Kidney glomerular epithelial cell (primary cell): Measurements from ENCODE around the gene COPZ2.
"Not testable (repeated sequence)": the region's sequence is repeated elsewhere in the genome, so short reads cannot be mapped to it uniquely, and the experiment has no call there.

ENCODE experiments used
- DNase-seq: peaks from one replicate; lab custom pipeline; 2025; lab: John Stamatoyannopoulos, UW

COPZ2 gene

DNA sequence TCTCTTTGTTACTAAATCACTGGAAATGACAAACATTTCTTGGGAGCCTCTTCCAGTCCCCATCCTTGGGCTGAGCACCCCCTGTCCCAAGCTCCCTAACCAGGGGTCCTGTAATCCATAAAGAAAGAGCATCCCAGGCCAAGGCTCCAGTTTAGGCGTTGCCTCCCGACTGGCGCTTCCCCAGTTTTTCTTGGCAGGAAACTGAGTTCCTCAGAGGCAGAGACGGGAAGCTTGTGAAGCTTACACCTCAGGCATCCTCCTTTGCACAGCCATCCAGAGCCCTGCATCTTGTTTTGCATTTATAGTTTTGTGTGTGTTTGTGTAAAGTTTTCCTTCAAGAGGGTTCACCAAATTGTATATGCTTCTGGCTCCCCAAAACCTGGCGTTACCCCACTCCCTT lies 7.1 kb downstream of the COPZ2 start:
- no peak for DNase-seq

DNA sequence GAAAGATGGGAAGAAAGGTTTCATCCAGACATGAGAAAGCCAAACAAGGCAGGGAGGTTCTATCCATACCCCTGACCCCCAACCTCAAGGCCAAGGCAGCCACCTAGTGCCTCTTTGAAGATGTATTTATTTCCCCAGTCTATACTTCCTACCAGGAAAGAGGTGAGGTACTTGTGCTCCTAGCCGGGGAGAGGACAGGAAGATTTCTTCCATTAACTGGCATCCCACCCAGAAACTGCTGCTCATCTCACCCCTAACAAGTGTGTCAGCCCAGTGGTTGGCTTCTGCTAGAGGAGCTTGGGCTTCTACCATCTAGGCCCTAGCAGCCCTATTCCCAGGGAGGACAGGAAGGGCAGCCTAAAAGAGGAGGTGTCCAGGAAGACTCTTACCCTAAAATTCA lies 8.9 kb downstream of the COPZ2 start:
- no peak for DNase-seq

DNA sequence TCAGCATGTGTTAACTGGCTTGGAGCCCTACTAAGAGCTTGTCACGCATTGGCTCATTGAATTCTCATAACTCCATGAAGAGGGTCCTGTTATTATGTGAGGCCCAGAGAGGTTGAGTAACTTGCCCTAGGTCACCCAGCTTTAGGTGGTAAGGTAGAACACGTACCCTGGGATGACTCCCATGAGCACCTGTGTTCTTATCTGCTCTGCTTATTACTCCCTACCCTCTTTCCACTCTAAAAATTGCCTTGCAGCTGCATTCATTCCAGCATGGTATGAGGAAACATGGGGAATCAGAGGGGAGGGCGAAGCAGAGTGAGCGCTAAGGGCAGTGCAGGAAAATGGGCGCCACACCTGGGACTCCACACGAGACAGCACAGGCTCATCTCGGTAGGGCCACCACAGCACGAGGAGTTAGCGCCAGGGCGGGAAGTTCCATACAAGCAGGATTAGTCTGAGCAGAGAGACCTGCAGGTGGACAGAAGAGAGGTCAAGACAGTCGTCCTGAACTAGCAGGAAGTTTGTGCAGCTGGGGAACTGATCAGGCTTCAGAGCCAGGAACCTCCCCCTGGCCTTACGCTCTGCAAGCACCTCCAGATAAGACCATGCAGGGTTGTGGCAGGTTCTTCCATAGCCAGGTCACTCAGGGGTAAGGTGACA lies 10.1 kb downstream of the COPZ2 start:
- DNase-seq = no peak

DNA sequence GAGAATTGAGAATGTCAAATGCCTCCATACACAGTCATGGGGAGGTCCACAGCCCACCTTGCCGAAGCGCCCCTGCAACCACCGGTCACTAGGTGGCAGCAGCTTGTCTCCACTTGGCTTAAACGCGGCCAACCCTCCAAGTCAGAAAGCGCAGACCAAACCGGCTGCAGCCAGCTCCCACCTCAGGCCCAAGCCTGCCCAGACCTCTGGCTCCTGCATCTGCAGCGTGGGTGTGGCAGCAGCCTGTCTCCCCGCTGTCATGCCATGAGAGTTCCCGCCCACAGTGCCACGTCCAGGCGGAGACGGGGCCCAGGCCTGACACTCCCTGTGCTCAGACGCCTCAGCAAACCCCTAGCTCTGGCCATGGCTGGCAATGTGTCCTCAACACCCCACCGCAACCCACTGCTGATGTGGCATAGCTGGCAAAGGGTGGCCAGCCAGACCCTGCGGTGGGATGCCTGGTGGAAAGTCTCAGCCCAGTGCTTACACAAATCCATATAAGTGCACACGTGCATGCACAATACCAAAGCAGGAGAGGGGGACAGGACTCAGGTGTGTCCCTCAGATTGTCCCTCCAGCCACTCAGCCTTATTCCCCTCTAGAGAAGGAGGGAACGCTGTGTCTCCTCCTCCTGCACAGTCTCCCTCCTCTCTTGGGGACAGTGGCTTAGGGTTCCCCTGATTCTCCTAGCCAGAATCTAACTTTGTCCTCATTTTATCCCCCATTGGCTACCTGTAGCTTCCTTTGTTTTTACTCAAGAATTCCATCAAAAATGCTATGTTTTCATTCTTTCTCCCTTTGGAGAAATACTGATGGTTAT lies 10.9 kb downstream of the COPZ2 start:
- DNase-seq = peak; percentile 77

DNA sequence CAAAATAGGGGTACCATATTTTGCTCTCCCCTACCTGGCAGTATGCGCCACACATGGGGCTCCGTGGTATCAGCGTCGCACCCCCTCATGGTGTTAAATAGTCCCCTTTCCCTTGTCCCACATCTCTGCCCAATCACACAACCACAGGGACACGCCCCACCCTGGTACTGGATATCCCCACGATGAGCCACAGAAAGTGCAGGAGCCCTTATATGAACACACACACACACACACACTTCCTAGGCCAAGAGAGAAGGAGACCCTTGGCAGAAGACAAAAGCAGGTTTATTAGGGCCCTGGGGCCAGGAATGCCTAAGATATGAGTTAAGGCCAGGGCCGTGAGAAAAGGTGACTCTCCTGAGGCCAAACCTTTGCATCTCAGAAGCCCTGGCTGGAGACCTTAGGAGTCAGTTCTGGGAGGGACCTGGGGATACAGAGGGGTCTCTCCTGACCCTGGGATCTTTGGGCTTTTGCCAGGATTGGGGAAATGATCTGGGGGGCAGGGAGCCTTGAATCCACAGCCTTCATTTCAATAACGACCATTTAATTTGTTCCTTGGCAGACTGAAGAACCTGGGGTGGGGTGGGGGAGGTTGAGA lies 11.6 kb downstream of the COPZ2 start:
- DNase-seq = no peak

DNA sequence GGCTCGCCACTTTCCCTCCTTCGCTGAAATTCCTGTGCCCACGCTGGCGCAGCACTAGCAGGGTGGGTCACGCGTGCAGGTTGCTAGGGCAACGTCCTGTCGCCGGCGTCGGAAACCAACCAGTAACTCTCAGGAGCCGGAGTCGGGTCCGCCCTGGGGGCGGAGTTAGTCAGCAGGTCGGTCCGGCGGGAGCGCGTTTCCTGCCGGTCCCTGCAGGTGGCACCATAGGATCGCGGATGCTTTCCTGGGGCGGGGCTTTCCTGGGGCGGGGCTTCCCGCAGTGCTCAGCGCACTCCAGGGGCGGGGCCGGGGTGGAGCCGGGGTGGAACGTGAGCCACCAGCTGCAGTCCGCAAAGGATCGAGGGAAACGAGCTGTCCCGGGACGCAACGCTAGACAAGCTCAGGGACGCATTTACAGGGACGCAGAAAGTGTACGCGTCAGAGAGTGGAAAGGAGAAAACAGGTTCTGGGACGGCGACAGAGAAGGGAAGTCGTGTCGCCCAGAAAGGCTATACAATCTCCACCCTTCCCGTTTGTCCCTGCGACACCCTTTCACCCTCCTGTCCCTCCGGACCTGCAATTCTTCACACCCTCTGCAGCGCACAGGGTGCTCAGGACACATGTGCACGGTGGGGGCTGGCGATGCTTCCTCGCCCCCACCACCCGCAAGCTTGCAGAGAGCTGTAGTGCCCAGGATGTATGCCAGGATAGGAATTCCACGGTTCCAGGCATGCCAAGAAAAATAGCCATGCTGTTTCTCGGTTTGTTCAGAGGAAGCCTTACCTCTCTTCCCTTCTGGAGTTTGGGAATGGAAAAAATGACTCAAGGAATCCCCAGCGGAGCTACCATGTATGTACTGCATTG lies 12.3 kb downstream of the COPZ2 start:
- peak; percentile 95 for DNase-seq

DNA sequence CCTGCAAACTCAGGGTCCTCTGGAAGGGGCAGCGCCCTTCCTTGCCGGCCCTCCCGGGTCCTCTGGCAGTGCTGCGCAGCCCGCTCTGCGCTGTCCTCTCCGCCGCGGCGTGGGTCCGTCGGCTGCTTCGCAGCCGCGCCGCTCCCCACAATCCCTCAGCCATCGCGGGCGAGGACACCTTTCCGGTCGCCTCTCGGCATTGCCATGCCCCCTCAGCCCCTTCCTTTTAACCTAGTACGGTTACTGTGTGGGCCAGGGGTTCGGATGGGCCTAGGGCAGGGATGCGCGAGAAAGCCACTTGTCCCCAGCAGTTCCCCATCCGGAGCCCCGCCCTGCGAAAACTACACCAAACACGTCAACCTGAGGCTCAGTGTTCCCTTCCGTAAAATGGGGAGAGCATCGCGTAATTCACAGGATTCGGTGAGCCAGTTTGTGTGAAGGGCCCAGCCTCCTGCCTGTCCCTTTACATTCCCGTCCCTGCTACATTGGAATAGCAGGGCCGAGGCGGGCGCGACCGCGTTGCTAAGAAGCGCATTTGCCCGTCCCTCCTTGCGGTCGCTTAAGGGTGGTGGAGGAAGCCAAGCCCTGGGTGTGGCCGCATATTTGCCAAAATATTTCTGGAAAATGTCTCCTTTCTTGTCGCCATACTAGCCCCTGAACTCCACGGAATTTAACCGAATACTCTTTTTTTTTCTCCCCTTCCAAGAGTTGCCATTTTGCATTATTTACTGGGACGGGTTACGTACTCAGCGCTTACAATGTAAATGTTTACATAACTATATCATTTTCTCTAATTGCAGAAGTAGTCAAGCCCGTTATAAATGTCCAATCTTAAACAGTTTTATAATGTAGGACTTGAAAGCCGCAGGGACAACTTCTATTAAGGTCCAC lies 13.2 kb downstream of the COPZ2 start:
- DNase-seq = no peak

DNA sequence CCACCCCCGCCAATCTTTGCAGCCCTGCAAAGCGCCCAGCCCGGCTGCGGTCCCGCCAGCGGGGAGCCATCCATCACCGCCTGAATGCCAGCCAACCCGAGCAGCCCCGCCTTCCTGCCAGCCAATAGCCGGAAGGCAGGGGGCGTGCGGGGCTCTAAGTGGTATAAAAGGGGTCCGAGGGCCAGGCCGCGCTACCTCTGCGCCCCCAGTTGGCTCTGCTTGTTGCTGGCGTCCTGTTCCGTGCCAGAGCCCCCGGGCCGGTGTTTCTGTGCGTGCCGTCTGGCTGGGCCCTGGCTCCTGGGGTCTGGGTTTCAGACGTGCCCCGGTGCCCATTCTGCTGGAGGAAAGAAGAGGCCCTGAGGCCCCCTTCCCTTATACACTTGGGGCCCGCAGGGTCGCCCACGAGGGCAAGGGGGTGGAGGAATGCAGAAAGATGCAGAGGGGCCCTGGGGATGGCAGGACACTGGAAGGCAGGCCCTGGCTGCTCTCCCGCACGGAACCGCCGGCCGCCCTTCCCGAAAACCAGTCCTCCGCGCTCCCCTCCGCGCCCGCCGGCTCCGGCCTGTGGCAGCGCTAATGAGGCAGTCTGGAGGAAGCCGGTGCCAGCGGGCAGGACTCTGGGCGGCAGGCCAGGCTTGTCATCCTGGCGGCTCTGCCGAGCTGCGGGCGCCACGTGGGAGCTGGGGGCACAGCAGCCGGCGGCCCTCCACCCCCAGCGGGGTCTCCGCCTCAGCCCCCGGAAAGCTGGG lies 14.0 kb downstream of the COPZ2 start:
- peak; percentile 42 for DNase-seq

DNA sequence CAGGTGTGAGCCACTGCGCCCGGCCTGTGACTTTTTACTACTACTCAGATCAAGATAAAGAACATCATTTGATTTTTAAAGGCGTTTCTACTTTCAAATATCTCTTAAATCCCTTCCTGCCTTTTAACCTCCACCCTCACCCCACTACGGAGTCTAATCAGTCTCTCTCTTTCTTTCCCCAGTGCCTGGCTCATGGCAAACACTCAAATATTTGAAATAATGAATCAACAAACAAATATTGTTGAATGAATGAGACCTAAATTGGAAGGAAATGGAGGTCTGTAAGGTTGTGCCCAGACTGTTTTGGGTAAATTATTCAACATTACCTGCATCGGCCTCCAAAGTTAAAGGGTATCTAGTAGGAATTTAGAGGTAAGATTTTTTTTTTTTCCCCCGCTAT lies 14.7 kb downstream of the COPZ2 start:
- no peak for DNase-seq

DNA sequence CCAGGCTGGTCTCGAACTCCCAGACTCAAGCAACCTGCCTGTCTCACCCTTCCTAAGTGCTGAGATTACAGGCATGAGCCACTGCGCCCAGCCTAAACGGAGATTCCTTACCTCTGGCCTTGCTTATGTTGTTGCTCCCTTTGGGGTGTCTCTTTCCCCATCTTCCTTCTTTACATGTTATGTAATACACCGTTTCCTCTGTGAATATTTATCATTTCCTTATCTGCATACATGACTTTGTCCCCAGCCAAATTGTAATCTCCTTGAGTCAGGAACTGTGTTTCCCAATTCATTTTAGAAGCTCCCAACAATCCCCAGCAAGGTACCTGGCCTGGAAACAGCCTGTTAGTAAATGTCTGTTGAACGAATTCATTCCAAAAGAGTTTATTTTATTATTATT lies 15.7 kb downstream of the COPZ2 start:
- DNase-seq = no peak

DNA sequence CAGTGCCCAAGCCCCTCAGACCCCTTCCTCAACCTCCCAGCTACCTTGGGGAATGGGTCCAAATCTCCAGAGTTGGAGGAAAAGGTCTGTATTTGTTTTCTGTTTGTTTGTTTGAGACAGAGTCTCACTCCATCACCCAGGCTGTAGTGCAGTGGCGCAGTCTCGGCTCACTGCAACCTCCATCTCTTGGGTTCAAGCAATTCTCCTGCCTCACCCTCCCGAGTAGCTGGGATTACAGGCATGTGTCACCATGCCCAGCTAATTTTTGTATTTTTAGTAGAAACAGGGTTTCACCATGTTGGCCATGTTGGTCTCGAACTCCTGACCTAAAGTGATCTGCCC lies 19.8 kb downstream of the COPZ2 start:
- not testable (repeated sequence) for DNase-seq

DNA sequence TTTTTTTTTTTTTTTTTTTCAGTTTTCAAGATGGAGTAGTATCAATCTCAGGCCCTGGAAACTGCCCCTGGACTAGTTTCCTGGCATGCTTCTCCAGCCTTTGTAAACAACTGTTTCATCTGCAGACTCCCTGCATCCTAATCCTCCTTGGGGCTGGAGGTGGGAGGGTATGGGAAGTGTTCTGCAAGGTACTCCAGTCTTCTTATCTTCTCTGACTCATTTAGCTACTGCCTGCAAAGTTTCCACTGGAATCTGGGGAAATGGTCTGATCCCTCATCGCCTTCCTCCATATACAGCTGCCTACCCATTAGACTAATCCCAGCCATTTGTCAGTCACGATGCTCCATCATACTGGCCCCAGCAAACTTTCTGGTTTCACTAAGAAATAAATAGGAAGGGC lies 21.5 kb downstream of the COPZ2 start:
- peak; percentile 32 for DNase-seq

DNA sequence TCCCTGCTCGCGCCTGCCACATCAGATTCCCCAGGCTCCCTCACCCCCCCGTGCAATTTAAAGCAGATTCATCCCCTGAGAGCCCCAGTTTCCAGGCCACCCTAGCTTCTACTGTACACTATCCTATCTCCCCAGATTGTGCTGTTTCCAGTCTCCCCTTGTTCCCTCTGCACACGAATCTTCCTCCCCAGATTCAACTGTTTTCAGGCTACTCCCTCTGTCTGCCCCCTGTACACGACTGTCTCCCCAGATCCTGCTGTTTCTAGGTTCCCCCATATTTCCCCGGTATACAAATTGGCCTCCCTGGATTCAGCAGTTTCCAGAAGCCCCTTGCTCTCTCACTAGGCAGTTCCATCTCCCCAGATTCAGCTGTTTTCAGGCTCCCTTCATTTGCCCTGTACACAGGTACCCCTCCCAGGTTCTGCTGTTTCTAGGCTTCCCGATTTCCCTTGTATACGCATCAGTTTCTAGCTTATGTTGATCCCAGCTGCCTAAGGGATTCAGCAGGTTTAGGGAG lies 22.9 kb downstream of the COPZ2 start:
- DNase-seq = no peak

DNA sequence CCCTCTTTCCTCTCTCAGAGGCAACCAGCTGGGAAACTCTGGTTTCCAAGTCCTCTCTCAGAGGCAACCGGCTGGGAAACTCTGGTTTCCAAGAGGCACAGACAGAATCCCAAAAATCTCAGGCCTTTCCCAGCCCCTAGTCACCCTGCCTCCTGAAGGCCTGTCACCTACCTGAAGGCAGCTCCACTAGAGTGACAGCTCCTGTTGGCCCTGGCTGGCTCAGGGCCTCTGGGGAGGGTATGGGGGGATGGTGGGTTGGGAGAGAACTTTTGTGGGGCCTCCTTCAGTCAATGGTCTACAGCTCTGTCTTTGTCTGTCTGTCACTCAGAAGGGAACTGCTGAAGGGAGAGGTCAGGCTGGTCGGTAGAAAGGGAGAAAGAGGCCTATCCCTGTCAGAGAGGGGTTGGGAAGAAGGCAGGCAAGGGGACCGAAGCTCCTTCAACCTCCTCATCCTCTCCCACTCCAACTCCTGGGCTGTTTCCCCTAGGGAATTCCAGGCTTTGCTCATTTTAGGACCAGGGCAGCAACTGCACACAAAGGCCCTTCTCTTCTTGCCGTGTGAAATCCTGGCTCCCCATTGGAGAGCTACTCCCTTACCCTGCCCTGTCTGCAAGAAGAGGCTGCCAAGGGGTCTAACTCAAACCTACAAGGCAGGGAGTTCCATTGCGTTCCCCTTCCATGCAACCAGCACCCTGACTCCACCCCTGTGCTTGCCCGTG lies 23.6 kb downstream of the COPZ2 start:
- no peak for DNase-seq

DNA sequence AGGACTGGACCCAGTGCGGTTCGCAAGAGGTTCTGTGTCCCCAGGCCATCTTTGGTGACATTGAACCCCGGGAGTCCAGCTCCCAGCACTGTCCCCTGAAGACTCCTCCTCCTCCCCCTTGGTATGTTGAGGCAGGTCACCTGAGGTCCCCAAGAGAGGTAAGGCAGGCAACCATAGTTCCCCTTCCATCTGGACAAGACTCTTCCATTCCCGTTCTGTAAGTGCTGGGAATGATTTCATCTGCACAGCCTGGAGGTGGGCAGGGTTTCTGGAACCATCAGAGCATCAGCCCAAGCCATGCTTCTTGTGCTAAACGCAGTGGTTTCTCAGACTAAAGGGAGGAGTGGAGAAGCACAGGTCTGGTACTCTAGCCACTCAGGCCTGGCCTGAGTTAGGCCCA lies 24.9 kb downstream of the COPZ2 start:
- DNase-seq = no peak

DNA sequence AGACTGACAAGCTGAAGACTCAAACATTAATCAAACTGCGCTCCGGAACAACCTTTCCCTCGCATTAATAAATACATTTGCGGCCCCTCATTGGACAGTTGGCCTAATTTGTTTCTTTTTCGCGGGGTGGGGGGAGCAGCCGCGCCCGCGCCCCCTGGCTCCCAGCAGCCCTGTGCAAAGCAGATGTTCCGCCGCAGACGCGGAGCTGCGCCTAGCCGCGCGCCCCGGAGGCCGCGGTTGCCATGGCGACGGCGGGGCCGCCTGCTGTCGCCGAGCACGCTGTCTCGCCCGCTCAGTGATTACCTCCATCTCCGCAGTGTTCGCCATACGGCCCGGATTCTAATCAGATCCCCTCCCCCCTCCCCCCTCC lies 25.5 kb downstream of the COPZ2 start:
- DNase-seq = no peak

DNA sequence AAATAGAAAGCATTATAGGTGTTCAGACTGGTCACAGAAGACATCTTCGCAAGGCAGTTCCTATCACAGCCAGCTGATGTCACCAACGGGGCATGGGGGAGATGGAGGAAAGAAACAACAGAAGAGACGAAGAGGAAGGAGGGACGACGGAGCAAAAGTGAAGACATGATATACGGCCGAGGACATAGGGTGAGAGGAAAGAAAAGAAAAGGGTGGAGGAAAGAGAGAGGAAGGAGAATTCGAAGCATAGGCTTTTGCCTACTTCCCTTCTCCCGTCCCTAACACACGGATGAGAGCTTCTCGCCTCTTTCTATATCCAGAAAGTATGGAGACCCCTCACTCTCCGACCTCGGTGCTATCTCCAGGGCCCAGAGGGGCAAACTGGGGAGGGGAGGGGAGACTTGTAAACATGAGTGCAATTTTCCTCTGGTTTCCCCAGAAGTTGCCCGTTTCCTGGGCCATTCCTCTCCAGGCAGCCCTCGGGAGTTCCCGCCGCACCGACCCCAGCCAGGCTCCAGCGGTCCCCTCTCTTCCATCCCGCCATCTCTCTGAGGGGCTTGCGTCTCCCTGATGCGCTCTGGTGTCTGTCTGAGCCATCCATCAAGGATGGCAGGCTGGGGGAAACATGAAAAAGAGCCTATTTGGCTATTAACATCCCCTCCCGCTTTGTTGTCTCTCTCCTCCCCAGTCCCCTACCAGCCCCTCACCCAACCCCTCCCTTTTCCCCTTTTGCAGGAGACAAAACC lies 26.0 kb downstream of the COPZ2 start:
- no peak for DNase-seq

DNA sequence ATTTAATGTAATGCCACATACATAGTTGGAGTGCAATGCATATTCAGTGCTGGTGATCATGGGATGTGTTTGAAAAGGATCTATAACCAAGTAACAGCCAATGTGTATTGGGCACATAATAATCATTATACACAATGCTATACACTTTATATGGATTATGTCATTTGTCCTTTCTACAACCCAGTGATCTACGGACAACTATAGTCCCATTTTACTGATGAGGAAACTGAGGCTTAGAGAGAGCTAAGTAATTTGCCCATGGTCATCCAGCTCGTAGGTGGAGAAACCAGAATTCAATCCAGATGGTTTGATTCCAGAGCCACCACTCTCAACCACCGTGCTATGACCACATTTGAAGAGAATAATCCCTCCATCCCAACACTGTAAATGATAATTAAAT lies 27.4 kb downstream of the COPZ2 start:
- no peak for DNase-seq
